H7 (cell line): ENCODE data around the gene ZNF618. TPM values are rescaled to one million over a fixed set of nuclear protein-coding genes. Genes with fewer than 3 reads are reported as not detected.

Experiments used
- DNase-seq: peaks from one replicate; pipeline ENCODE4 v3.0.0; 2012
- H3K27me3 ChIP-seq: 2 replicates; pipeline ENCODE4 v1.6.0; 2011; ENCODE audit warnings: mild to moderate bottlenecking, low read length; ENCODE audit not compliant: control insufficient read depth, insufficient read depth
- H3K36me3 ChIP-seq: replicated peaks from 2 replicates; pipeline ENCODE4 v1.5.1; 2011; ENCODE audit warnings: low read length; ENCODE audit not compliant: control insufficient read depth, insufficient read depth
- H3K4me3 ChIP-seq: 2 replicates; pipeline ENCODE4 v1.5.1; 2011; ENCODE audit warnings: low read depth, mild to moderate bottlenecking, control low read depth, low read length, moderate library complexity; ENCODE audit not compliant: insufficient read depth
- total RNA-seq: library from RNA; depleted of rRNA; stranded (reverse); fragments of >200 nt; shearing (Covaris generic); gene quantifications from 2 replicates; pipeline ENCODE4 v1.2.3, GENCODE V29; 2014; rRNA removed

Gene ZNF618
- 6.1 and 6.6 TPM in 2 replicates for total RNA-seq

DNA sequence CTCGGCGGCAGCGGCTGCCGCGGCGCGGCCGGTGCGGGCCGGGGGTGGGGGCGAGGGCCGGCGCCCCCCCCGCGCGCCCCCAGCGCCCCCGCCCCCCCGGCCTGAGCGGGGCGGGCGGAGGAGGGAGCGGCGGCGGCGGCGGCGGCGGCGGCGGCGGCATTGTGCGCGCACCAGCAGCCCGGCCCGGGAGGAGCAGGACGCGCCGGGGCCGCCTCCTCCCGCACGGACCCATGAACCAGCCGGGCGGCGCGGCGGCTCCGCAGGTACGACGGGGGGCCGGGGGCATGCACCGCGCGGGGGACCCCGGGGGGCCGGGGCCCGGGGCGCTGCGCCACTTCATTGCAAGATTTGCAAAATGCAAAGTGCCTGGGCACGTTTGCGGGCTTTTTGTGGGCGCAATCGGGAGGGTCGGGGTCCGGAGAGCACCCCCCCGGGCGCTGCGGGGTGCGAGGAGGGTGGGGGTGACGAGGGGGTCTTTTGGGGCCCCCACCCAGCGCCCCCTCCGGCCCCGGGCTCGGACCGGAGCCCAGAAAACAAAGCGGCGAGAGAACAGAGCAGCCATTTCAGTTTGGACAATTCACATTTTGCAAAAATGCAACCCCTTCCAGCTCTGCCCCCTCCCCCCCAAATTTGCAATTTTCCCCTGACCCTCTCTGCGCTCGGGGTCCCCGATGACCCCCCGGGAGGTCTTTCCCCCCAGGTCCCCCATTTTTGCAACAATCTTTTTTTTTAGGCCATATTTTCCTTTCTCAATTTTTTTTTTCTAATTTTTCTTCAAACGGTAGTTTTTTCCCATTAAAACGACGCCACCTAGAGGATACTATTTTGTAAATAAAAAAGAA, at the start of gene ZNF618:
ZNF618 (plus strand) TSS at position 159 of the 842 bp plus-strand sequence; CDS start at position 231, 72 bp downstream.
- Histone ChIP-seq H3K27me3 (no peaks in the 10 kb centered on the region; the same call in 1 of the 2 replicates), H3K4me3 (peak within 1 kb of the TSS; percentile 64), H3K36me3 (no peaks in the 10 kb centered on the region)
- DNase-seq: peak; percentile 88

DNA sequence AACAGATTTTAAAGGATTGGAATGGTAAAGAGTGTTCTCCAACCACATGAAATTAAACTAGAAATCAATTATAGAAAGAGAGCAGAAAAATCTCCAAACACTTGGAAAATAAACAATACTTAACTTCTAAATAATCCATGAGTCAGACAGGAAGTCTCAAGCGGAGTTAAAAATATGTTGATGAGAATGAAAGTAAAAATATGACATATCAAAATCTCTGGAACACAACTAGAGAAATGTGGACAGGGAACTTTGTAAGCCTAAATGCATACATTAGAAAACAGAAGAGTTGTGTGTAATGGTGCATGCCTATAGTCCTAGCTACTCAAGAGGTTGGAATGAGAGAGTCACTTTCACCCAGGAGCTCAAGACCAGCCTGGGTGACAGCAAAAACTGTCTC, 47.9 kb upstream of the ZNF618 start:
- Histone ChIP-seq H3K27me3 (no peaks in the 10 kb centered on the region), H3K36me3 (no peaks in the 10 kb centered on the region), H3K4me3 (no peak overlapping the region)
- no peak for DNase-seq

GRCh38 chr9:113837334-113837733, 38.8 kb upstream of the ZNF618 start:
- no peaks in the 10 kb centered on the region for H3K27me3 ChIP-seq
- no peak for DNase-seq
- no peaks in the 10 kb centered on the region for H3K36me3 ChIP-seq
- no peak overlapping the region for H3K4me3 ChIP-seq

GRCh38 chr9:113842086-113842485, 34.0 kb upstream of the ZNF618 start:
- Histone ChIP-seq H3K27me3 (no peaks in the 10 kb centered on the region), H3K36me3 (no peaks in the 10 kb centered on the region; the same call in 1 of the 2 replicates), H3K4me3 (no peak overlapping the region)
- no peak for DNase-seq

DNA sequence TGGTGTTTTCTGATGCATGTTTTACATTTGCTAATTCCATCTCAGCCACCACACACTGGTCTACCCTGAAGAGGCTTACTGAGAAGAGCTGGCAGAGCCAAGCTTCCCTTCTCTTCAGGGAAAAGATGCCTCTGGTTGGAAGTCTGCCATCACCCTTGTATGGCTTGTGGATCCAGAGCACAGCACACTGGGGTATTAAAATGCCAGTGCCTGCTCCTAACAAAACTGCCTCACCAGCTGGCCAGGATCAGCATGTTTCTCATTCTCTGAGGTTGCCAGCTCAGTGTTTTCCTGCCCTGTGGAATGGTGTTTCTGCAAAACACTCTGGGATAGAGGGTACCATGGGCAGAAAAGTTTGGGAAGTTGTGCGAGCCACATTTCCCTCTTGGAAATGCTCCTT, 31.6 kb upstream of the ZNF618 start:
- no peak overlapping the region for H3K4me3 ChIP-seq
- H3K27me3 ChIP-seq: no peaks in the 10 kb centered on the region
- no peaks in the 10 kb centered on the region; the same call in 1 of the 2 replicates for H3K36me3 ChIP-seq
- DNase-seq: no peak

DNA sequence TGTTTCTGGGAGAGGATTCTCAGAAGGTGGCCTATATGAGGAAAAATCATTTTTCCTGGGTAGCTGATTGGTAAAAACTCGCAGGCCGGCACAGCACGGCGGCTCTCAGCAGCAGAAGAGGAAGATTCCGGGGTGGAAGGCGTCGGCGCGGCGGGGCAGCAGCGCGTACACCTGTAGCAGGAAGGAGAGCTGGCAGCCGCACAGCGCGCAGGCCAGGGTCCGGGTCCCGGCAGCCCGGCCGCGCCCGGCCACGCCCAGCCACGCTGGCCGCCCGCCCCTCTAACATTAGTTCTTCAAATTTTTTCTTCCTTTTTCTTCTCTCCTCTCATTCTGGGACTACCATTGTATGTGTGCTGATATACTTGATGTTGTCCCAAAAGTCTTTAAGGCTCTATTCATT, 24.8 kb upstream of the ZNF618 start:
- H3K27me3 ChIP-seq: no peaks in the 10 kb centered on the region
- no peaks in the 10 kb centered on the region for H3K36me3 ChIP-seq
- no peak for DNase-seq
- H3K4me3 ChIP-seq: no peak overlapping the region

GRCh38 chr9:113851873-113852272, 24.2 kb upstream of the ZNF618 start:
- no peaks in the 10 kb centered on the region for H3K27me3 ChIP-seq
- H3K4me3 ChIP-seq: no peak overlapping the region
- H3K36me3 ChIP-seq: no peaks in the 10 kb centered on the region
- DNase-seq: no peak

- DNase-seq: peak; percentile 61
- Histone ChIP-seq H3K36me3 (no peaks in the 10 kb centered on the region), H3K27me3 (no peaks in the 10 kb centered on the region), H3K4me3 (no peak overlapping the region)
Observed at GRCh38 chr9:113853333-113853732, 22.8 kb upstream of the ZNF618 start.

GRCh38 chr9:113854310-113854709, 21.8 kb upstream of the ZNF618 start:
- Histone ChIP-seq H3K27me3 (no peaks in the 10 kb centered on the region), H3K4me3 (no peak overlapping the region), H3K36me3 (no peaks in the 10 kb centered on the region)
- DNase-seq: no peak

DNA sequence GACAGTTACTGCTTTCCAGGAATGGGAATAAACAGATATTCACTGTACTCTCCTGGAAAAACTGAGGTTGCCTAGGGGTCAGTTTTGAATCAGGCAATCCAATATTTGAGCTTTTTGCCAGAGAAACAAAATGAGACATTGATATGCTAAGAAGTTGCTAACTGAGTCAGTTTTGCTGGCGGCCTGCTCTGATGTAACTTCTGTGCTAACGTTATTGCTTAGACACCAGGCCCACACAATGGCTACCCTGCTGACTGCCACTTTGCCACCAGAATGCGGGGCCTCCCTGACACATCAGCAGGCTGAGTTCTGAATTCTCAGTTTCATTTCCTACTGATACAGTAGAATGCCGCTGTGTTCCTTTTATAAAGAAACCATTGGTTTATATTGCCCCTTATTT, 18.2 kb upstream of the ZNF618 start:
- Histone ChIP-seq H3K4me3 (no peak overlapping the region), H3K36me3 (no peaks in the 10 kb centered on the region), H3K27me3 (no peaks in the 10 kb centered on the region)
- DNase-seq: no peak

DNA sequence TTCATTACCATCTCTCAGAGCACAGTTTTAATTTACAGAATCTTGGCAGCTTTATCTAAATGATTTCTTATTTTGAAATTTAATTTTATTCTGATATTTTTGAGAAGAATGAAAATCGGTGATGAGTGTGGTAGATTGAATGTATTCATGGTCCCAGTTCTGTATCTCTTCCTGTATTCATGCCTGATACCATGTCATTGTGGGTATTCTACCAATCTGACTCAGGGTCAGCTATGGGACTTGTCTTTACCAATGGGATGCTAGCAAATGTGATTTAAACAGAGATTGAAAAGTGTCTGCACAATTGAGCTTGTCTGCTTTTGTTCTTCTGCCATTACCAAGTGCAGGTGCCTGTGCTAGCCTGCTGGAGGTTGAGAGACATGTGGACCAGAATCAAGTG, 17.8 kb upstream of the ZNF618 start:
- no peak for DNase-seq
- no peaks in the 10 kb centered on the region for H3K36me3 ChIP-seq
- no peak overlapping the region for H3K4me3 ChIP-seq
- H3K27me3 ChIP-seq: no peaks in the 10 kb centered on the region

DNA sequence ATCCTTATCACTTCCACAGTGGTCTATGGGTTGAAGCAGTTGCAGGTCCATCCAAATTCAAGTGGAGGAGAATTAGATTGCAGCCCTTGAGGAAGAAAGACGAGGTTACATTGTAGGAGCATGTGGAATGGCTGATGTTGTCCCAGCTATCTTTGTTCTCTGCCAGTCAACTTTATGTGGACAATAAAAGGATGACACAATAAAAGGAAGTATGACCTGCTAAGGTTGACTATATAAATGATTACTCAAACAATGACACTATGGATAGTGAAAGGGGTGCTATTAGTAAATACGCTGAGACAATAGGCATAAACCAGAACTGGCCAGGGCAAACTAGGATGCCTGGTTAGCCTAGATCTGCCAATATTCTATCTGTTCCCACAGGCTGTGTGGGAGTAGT, 12.8 kb upstream of the ZNF618 start:
- no peaks in the 10 kb centered on the region for H3K27me3 ChIP-seq
- H3K36me3 ChIP-seq: no peaks in the 10 kb centered on the region
- H3K4me3 ChIP-seq: no peak overlapping the region
- no peak for DNase-seq

GRCh38 chr9:113868501-113868900, 7.6 kb upstream of the ZNF618 start:
- peaks cover 3% of the 10 kb centered on the region; the same call in 1 of the 2 replicates for H3K27me3 ChIP-seq
- no peak overlapping the region for H3K4me3 ChIP-seq
- H3K36me3 ChIP-seq: no peaks in the 10 kb centered on the region
- DNase-seq: no peak

DNA sequence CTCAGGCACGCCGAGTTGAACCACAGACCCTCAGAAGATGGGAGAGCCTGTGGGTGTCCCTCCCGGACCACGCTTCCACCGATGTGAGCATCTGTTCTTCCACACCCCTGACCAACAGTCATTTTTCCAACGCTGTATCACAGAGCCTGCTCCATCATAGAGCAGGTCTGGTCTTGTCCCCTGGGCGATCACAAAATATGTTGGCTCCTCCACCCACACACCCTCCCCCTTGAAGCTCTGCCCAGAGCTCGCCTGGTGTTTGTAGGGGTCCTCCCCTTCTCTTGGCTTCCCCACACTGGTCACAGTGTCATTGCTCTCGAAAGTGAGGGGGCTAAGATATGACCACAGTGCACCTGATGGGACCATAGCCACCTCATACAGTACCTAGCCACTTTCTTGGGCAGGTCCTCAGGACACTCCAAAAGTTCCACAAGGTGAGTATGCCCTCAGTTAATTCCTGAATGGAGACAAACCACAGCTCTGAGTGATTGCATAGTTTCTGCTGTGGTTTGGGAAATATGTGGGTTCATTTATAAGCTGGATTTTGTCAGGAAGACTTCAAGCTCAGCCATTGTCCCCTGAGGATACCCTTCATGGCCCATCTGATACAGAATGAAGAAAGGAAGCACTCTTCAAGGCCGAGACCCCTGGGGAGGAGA, 3.5 kb upstream of the ZNF618 start:
- H3K27me3 ChIP-seq: peaks cover 3% of the 10 kb centered on the region; the same call in 1 of the 2 replicates
- H3K36me3 ChIP-seq: no peaks in the 10 kb centered on the region
- H3K4me3 ChIP-seq: no peak overlapping the region
- no peak for DNase-seq

- peaks cover 3% of the 10 kb centered on the region; the same call in 1 of the 2 replicates for H3K27me3 ChIP-seq
- peak; percentile 40 for DNase-seq
- no peak overlapping the region for H3K4me3 ChIP-seq
Observed at GRCh38 chr9:113873446-113873845, 2.7 kb upstream of the ZNF618 start.

More at GRCh38 chr9:113873446-113873845, 2.7 kb upstream of the ZNF618 start:
- H3K36me3 ChIP-seq: no peaks in the 10 kb centered on the region
